H9 (cell line): ENCODE measurements around the gene CCSER1. TPM values are rescaled to one million over a fixed set of nuclear protein-coding genes. Genes with fewer than 3 reads are reported as not detected.

Experiments used
- DNase-seq: peaks from one replicate; pipeline ENCODE4 v3.0.0-alpha.2; 2017
- H2AFZ ChIP-seq: one replicate; pipeline ENCODE4 v1.6.1; 2013; ENCODE audit warnings: mild to moderate bottlenecking, low read length, control low read depth, moderate library complexity
- H2AK5ac ChIP-seq: 2 replicates; pipeline ENCODE4 v1.6.1; 2013; ENCODE audit warnings: low read length, control low read depth, mixed read lengths; ENCODE audit not compliant: insufficient read length
- H2BK120ac ChIP-seq: one replicate; pipeline ENCODE4 v1.6.1; 2013; ENCODE audit warnings: low read depth, mild to moderate bottlenecking, low read length, control low read depth, inconsistent platforms; ENCODE audit not compliant: poor library complexity, severe bottlenecking
- H2BK12ac ChIP-seq: 2 replicates; pipeline ENCODE4 v1.6.1; 2013; ENCODE audit warnings: low read length, control low read depth, mixed read lengths, low read depth; ENCODE audit not compliant: insufficient read length
- H2BK15ac ChIP-seq: 2 replicates; pipeline ENCODE4 v1.6.1; 2013; ENCODE audit warnings: low read depth, low read length, control low read depth
- H2BK20ac ChIP-seq: one replicate; pipeline ENCODE4 v1.6.1; 2013; ENCODE audit warnings: low read depth, mild to moderate bottlenecking, low read length, control low read depth, inconsistent platforms; ENCODE audit not compliant: poor library complexity, severe bottlenecking
- H2BK5ac ChIP-seq: 2 replicates; pipeline ENCODE4 v1.6.1; 2013; ENCODE audit warnings: low read length, control low read depth, mixed read lengths; ENCODE audit not compliant: insufficient read length
- H3K14ac ChIP-seq: 2 replicates; pipeline ENCODE4 v1.6.1; 2013; ENCODE audit warnings: low read length, control low read depth; ENCODE audit not compliant: insufficient read depth
- H3K18ac ChIP-seq: 2 replicates; pipeline ENCODE4 v1.6.1; 2013; ENCODE audit warnings: low read depth, mild to moderate bottlenecking, mixed read lengths, low read length, control low read depth; ENCODE audit not compliant: insufficient read length
- H3K23ac ChIP-seq: 2 replicates; pipeline ENCODE4 v1.6.1; 2013; ENCODE audit warnings: low read length, control low read depth, mixed read lengths, low read depth; ENCODE audit not compliant: insufficient read length
- H3K23me2 ChIP-seq: 2 replicates; pipeline ENCODE4 v1.6.1; 2013; ENCODE audit warnings: low read depth, mild to moderate bottlenecking, mixed read lengths, low read length, control low read depth; ENCODE audit not compliant: insufficient read length, poor library complexity, severe bottlenecking
- H3K27ac ChIP-seq: 2 replicates; pipeline ENCODE4 v1.5.1; 2013; ENCODE audit warnings: low read length, control low read depth, mixed read lengths, low read depth; ENCODE audit not compliant: insufficient read length
- H3K27me3 ChIP-seq: 2 replicates; pipeline ENCODE4 v1.6.1; 2013; ENCODE audit warnings: low read length, control low read depth, inconsistent platforms; ENCODE audit not compliant: insufficient read depth
- H3K4ac ChIP-seq: 2 replicates; pipeline ENCODE4 v1.6.1; 2013; ENCODE audit warnings: low read depth, mild to moderate bottlenecking, control low read depth, inconsistent platforms, low read length, moderate library complexity
- H3K4me1 ChIP-seq: 2 replicates; pipeline ENCODE4 v1.6.1; 2013; ENCODE audit warnings: low read length, control low read depth, inconsistent platforms; ENCODE audit not compliant: insufficient read depth
- H3K4me2 ChIP-seq: 2 replicates; pipeline ENCODE4 v1.6.1; 2013; ENCODE audit warnings: low read length, control low read depth, mixed read lengths; ENCODE audit not compliant: insufficient read length, insufficient read depth
- H3K56ac ChIP-seq: 2 replicates; pipeline ENCODE4 v1.6.1; 2013; ENCODE audit warnings: low read depth, mild to moderate bottlenecking, mixed read lengths, low read length, control low read depth; ENCODE audit not compliant: insufficient read length
- H3K79me1 ChIP-seq: 2 replicates; pipeline ENCODE4 v1.6.1; 2013; ENCODE audit warnings: low read depth, mild to moderate bottlenecking, moderate library complexity, low read length, control low read depth, inconsistent platforms; ENCODE audit not compliant: insufficient read depth, poor library complexity, severe bottlenecking
- H3K79me2 ChIP-seq: 2 replicates; pipeline ENCODE4 v1.6.1; 2013; ENCODE audit warnings: low read length, control low read depth, inconsistent platforms; ENCODE audit not compliant: insufficient read depth
- H3K9ac ChIP-seq: 2 replicates; pipeline ENCODE4 v1.6.1; 2013; ENCODE audit warnings: low read length, control low read depth, mixed read lengths; ENCODE audit not compliant: insufficient read length; ENCODE audit errors: extremely low read depth
- H3K9me3 ChIP-seq: one replicate; pipeline ENCODE4 v1.6.1; 2013; ENCODE audit warnings: low read depth, low read length, inconsistent platforms; ENCODE audit not compliant: control insufficient read depth
- H3T11ph ChIP-seq: one replicate; pipeline ENCODE4 v1.6.1; 2013; ENCODE audit warnings: mild to moderate bottlenecking, low read length, control low read depth, inconsistent platforms
- H4K20me1 ChIP-seq: one replicate; pipeline ENCODE4 v1.6.1; 2013; ENCODE audit not compliant: control insufficient read depth, insufficient read length, insufficient read depth
- H4K5ac ChIP-seq: 2 replicates; pipeline ENCODE4 v1.6.1; 2013; ENCODE audit warnings: low read depth, mild to moderate bottlenecking, mixed read lengths, low read length, control low read depth; ENCODE audit not compliant: insufficient read length
- H4K8ac ChIP-seq: replicated peaks from 2 replicates; pipeline ENCODE4 v1.6.1; 2013; ENCODE audit warnings: low read length, control low read depth, mixed read lengths, low read depth; ENCODE audit not compliant: insufficient read length
- H4K91ac ChIP-seq: 2 replicates; pipeline ENCODE4 v1.6.1; 2013; ENCODE audit warnings: low read depth, mild to moderate bottlenecking, moderate library complexity, mixed read lengths, low read length, control low read depth; ENCODE audit not compliant: insufficient read length
- H3K27ac Mint-ChIP-seq, 3 experiments: 2 replicates in 2 of 3; 3 replicates in 1 of 3; pipeline ENCODE4 v1.8.0; 2020 to 2021; ENCODE audit warnings: mixed read lengths in 3 of 3, mild to moderate bottlenecking in 1 of 3, moderate library complexity in 1 of 3
- H3K27me3 Mint-ChIP-seq: 2 replicates; pipeline ENCODE4 v1.8.0; 2021; ENCODE audit warnings: low read depth, mild to moderate bottlenecking, moderate library complexity, mixed read lengths
- H3K36me3 Mint-ChIP-seq, 3 experiments: 2 replicates in 2 of 3; 3 replicates in 1 of 3; pipeline ENCODE4 v1.8.0; 2020 to 2021; ENCODE audit warnings: low read depth in 3 of 3, mixed read lengths in 3 of 3; ENCODE audit not compliant: insufficient read depth in 1 of 3
- H3K4me1 Mint-ChIP-seq, 2 experiments: 2 replicates each; pipeline ENCODE4 v1.8.0; 2020; ENCODE audit warnings: mixed read lengths in 2 of 2
- H3K4me3 Mint-ChIP-seq, 2 experiments: 2 replicates in 1 of 2; 3 replicates in 1 of 2; pipeline ENCODE4 v1.8.0; 2020 to 2021; ENCODE audit warnings: mild to moderate bottlenecking in 2 of 2, mixed read lengths in 2 of 2, moderate library complexity in 1 of 2
- H3K9me3 Mint-ChIP-seq, 2 experiments: 2 replicates in 1 of 2; 3 replicates in 1 of 2; pipeline ENCODE4 v1.8.0; 2020; ENCODE audit warnings: mild to moderate bottlenecking in 2 of 2, mixed read lengths in 2 of 2, moderate library complexity in 1 of 2
- WGBS: extraction: QIAGEN DNeasy Blood & Tissue Kit; methylation state at CpG from one replicate; pipeline ENCODE4 v1.1.7; 2013; ENCODE audit warnings: missing lambda C conversion rate, low lambda C conversion rate, mixed read lengths; ENCODE audit not compliant: insufficient read length; ENCODE audit errors: extremely low coverage; 5-methylcytosine and 5-hydroxymethylcytosine counted together
- total RNA-seq: library from RNA; stranded (reverse); gene quantifications from 2 replicates; pipeline ENCODE4 v1.2.1, GENCODE V29; 2021
- TF ChIP-seq, protein P1 (sequence below): fragments of 200-600 bp; sonication (generic); conservative IDR thresholded peaks from 3 replicates; pipeline ENCODE4 v1.8.0; 2021; ENCODE audit warnings: antibody characterized with exemption, mild to moderate bottlenecking

Gene CCSER1
- total RNA-seq, 1 experiment from 2014 or later, result 0.37 TPM

GRCh38 chr4:90786602-90787001 is 659.4 kb downstream of the CCSER1 start:
- no CpG with 5 or more reads among the region's 1 CpG for WGBS

More at GRCh38 chr4:90786602-90787001, 659.4 kb downstream of the CCSER1 start:
- no peaks in the 10 kb centered on the region for H3K79me1 ChIP-seq
- no peak overlapping the region for H3T11ph ChIP-seq
- TF ChIP-seq, protein P1, sequence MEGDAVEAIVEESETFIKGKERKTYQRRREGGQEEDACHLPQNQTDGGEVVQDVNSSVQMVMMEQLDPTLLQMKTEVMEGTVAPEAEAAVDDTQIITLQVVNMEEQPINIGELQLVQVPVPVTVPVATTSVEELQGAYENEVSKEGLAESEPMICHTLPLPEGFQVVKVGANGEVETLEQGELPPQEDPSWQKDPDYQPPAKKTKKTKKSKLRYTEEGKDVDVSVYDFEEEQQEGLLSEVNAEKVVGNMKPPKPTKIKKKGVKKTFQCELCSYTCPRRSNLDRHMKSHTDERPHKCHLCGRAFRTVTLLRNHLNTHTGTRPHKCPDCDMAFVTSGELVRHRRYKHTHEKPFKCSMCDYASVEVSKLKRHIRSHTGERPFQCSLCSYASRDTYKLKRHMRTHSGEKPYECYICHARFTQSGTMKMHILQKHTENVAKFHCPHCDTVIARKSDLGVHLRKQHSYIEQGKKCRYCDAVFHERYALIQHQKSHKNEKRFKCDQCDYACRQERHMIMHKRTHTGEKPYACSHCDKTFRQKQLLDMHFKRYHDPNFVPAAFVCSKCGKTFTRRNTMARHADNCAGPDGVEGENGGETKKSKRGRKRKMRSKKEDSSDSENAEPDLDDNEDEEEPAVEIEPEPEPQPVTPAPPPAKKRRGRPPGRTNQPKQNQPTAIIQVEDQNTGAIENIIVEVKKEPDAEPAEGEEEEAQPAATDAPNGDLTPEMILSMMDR, result no peak
- no peak overlapping the region for H4K8ac ChIP-seq
- H3K36me3 Mint-ChIP-seq, result peaks cover 0 to 13% (median 10%) of the 10 kb centered on the region in 3 experiments; a peak in 4 of 7 replicates
- no peak overlapping the region for H3K14ac ChIP-seq
- H2BK15ac ChIP-seq, result no peak overlapping the region
- H3K4me3 Mint-ChIP-seq, result no peak overlapping the region
- no peak overlapping the region for H3K27ac Mint-ChIP-seq
- H3K79me2 ChIP-seq, result no peaks in the 10 kb centered on the region
- no peak overlapping the region for H3K9ac ChIP-seq
- H3K18ac ChIP-seq, result no peak overlapping the region
- no peak for DNase-seq
- no peaks in the 10 kb centered on the region for H3K27me3 Mint-ChIP-seq
- no peak overlapping the region for H2BK5ac ChIP-seq
- no peak overlapping the region for H2AFZ ChIP-seq
- H2BK20ac ChIP-seq, result no peak overlapping the region
- H3K4ac ChIP-seq, result no peak overlapping the region
- no peak overlapping the region for H3K23ac ChIP-seq
- no peaks in the 10 kb centered on the region for H3K4me1 ChIP-seq
- no peak overlapping the region for H3K27ac ChIP-seq
- H3K23me2 ChIP-seq, result no peaks in the 10 kb centered on the region
- no peak overlapping the region for H2BK120ac ChIP-seq
- H2BK12ac ChIP-seq, result no peak overlapping the region
- no peak overlapping the region for H3K4me2 ChIP-seq
- H4K5ac ChIP-seq, result no peak overlapping the region
- H3K9me3 Mint-ChIP-seq, result peaks cover 0 to 9% of the 10 kb centered on the region in 2 experiments; a peak in 3 of 5 replicates
- H3K9me3 ChIP-seq, result no peaks in the 10 kb centered on the region
- H3K4me1 Mint-ChIP-seq, result peaks cover 0 to 4% of the 10 kb centered on the region in 2 experiments; a peak in 2 of 4 replicates
- no peaks in the 10 kb centered on the region for H3K27me3 ChIP-seq
- no peaks in the 10 kb centered on the region for H4K20me1 ChIP-seq
- H3K56ac ChIP-seq, result no peak overlapping the region
- H2AK5ac ChIP-seq, result no peak overlapping the region
- no peak overlapping the region for H4K91ac ChIP-seq
